GM12878 (cell line): Measurements from ENCODE around the gene UBAP1. TPM values are rescaled to one million over a fixed set of nuclear protein-coding genes. Genes with fewer than 3 reads are reported as not detected.

Experiments used
- ATAC-seq: fragments of 200-7000 bp; cut with Tn5 transposase; 3 replicates; pipeline ENCODE4 v1.9.1; 2020; ENCODE audit warnings: mild to moderate bottlenecking, moderate library complexity
- BruUV-seq: library from RNA; stranded (reverse); fragments of 400-500 nt; replicated peaks from 2 replicates; lab custom pipeline; 2021; lab: Mats Ljungman, UMichigan
- CTCF ChIA-PET: fragments of 300-600 bp; sonication (Branson Sonifier 250); formaldehyde crosslinking; extraction: SDS; loops from one replicate; lab custom pipeline; 2021; ENCODE audit warnings: inconsistent platforms; lab: Yijun Ruan, JAX
- POLR2A ChIA-PET: fragments of 350-600 bp; formaldehyde crosslinking; extraction: SDS; loops from one replicate; lab custom pipeline; 2021; ENCODE audit warnings: inconsistent platforms; lab: Charles Lee
- RAD21 ChIA-PET: fragments of 300-600 bp; sonication (Branson Sonifier 250); formaldehyde crosslinking; loops from one replicate; lab custom pipeline; 2023; ENCODE audit warnings: antibody characterized with exemption; ENCODE audit not compliant: unreplicated experiment; lab: Charles Lee
- SMC1A ChIA-PET: fragments of 300-600 bp; sonication (Branson Sonifier 250); formaldehyde crosslinking; loops from one replicate; lab custom pipeline; 2023; ENCODE audit not compliant: unreplicated experiment, uncharacterized antibody; lab: Charles Lee
- DNase-seq: peaks from one replicate; pipeline ENCODE4 v3.0.0-alpha.2; 2011; ENCODE audit warnings: low read depth, low spot score
- FAIRE-seq: peaks from 3 replicates; lab custom pipeline; 2011; peaks lifted over from hg19 to GRCh38; lab: Jason Lieb, UNC
- H2AFZ ChIP-seq: 2 replicates; pipeline ENCODE4 v1.6.0; 2011; ENCODE audit warnings: low read depth, low read length, control low read depth; ENCODE audit not compliant: control insufficient read depth
- H3K27ac ChIP-seq: 2 replicates; pipeline ENCODE4 v1.5.1; 2011; ENCODE audit warnings: control low read depth; ENCODE audit not compliant: control insufficient read depth, insufficient read depth
- H3K27me3 ChIP-seq, 2 experiments: replicated peaks in 1 of 2; 2 replicates each; pipeline versions ENCODE4 v1.6.0 to v1.6.1; 2011; ENCODE audit warnings: low read length in 1 of 2; ENCODE audit not compliant: control insufficient read depth in 2 of 2, insufficient read depth in 2 of 2
- H3K36me3 ChIP-seq, 2 experiments: 2 replicates each; pipeline ENCODE4 v1.5.1; 2011; ENCODE audit warnings: low read length in 1 of 2; ENCODE audit not compliant: control insufficient read depth in 2 of 2, insufficient read depth in 2 of 2
- H3K4me1 ChIP-seq: 2 replicates; pipeline ENCODE4 v1.6.1; 2011; ENCODE audit warnings: mild to moderate bottlenecking, low read length, moderate library complexity, mixed read lengths; ENCODE audit not compliant: control insufficient read depth, insufficient read depth
- H3K4me2 ChIP-seq: 2 replicates; pipeline ENCODE4 v1.6.0; 2011; ENCODE audit warnings: control low read depth; ENCODE audit not compliant: control insufficient read depth, insufficient read depth
- H3K4me3 ChIP-seq: fragments of 200-600 bp; sonication (generic); 2 replicates; pipeline ENCODE4 v1.5.1; 2016
- H3K79me2 ChIP-seq: 2 replicates; pipeline ENCODE4 v1.6.0; 2011; ENCODE audit warnings: low read length; ENCODE audit not compliant: control insufficient read depth, insufficient read depth
- H3K9ac ChIP-seq: 2 replicates; pipeline ENCODE4 v1.8.0; 2011; ENCODE audit warnings: low read length, control low read depth, mixed read lengths; ENCODE audit not compliant: control insufficient read depth, insufficient read depth
- H3K9me3 ChIP-seq: replicated peaks from 3 replicates; pipeline ENCODE4 v1.5.1; 2011; ENCODE audit warnings: mild to moderate bottlenecking, low read length; ENCODE audit not compliant: control insufficient read depth, insufficient read depth
- H4K20me1 ChIP-seq: 2 replicates; pipeline ENCODE4 v1.6.0; 2011; ENCODE audit not compliant: control insufficient read depth, insufficient read depth
- DPF2 ChIP-seq: fragments of 450-650 bp; IDR thresholded peaks from 2 replicates; pipeline ENCODE4 v1.6.1; 2017; ENCODE audit warnings: mild to moderate bottlenecking
- EP300 ChIP-seq, 2 experiments: fragments of 150-350 bp in 1 of 2; IDR thresholded peaks; 2 replicates each; pipeline ENCODE4 v1.6.1; 2011 to 2012; ENCODE audit warnings: low read depth in 2 of 2, low read length in 2 of 2, borderline replicate concordance in 1 of 2, improper control_type of control experiment in 1 of 2, inconsistent platforms in 1 of 2; ENCODE audit not compliant: control insufficient read depth in 1 of 2
- GABPA ChIP-seq: IDR thresholded peaks from 2 replicates; pipeline ENCODE4 v1.6.1; 2014; ENCODE audit warnings: antibody characterized with exemption, low read depth, mild to moderate bottlenecking, inconsistent platforms
- MYC ChIP-seq: IDR thresholded peaks from 2 replicates; pipeline ENCODE4 v1.6.1; 2011; ENCODE audit warnings: mild to moderate bottlenecking, low read length, moderate library complexity, inconsistent platforms; ENCODE audit not compliant: insufficient read depth, insufficient replicate concordance, insufficient read length, severe bottlenecking
- NFYB ChIP-seq: IDR thresholded peaks from 2 replicates; pipeline ENCODE4 v1.6.1; 2011; ENCODE audit warnings: low read depth, mild to moderate bottlenecking, low read length, improper control_type of control experiment, moderate library complexity; ENCODE audit not compliant: insufficient read depth
- RB1 ChIP-seq: fragments of 450-650 bp; formaldehyde crosslinking; IDR thresholded peaks from 2 replicates; pipeline ENCODE4 v1.6.1; 2017; ENCODE audit warnings: mild to moderate bottlenecking, borderline replicate concordance
- SIX5 ChIP-seq: IDR thresholded peaks from 2 replicates; pipeline ENCODE4 v1.6.1; 2011; ENCODE audit warnings: mild to moderate bottlenecking, low read depth, low read length, moderate library complexity; ENCODE audit not compliant: severe bottlenecking
- SRF ChIP-seq, 2 experiments: IDR thresholded peaks; 2 replicates each; pipeline ENCODE4 v1.6.1; 2011; ENCODE audit warnings: low read depth in 2 of 2, low read length in 2 of 2, mild to moderate bottlenecking in 1 of 2, moderate library complexity in 1 of 2
- STAT1 ChIP-seq: fragments of 450-650 bp; conservative IDR thresholded peaks from 2 replicates; pipeline ENCODE4 v1.6.1; 2014; ENCODE audit warnings: antibody characterized with exemption, mild to moderate bottlenecking
- SUZ12 ChIP-seq: fragments of 200-600 bp; sonication (generic); IDR thresholded peaks from one replicate; pipeline ENCODE4 v1.6.1; 2018; ENCODE audit warnings: antibody characterized with exemption, mild to moderate bottlenecking; ENCODE audit not compliant: unreplicated experiment
- TCF7 ChIP-seq: IDR thresholded peaks from 2 replicates; pipeline ENCODE4 v1.6.1; 2014; ENCODE audit warnings: antibody characterized with exemption, borderline replicate concordance
- ZNF207 ChIP-seq: fragments of 450-650 bp; IDR thresholded peaks from 2 replicates; pipeline ENCODE4 v1.6.1; 2014; ENCODE audit warnings: antibody characterized with exemption, mild to moderate bottlenecking, borderline replicate concordance
- ZZZ3 ChIP-seq: IDR thresholded peaks from 2 replicates; pipeline ENCODE4 v1.6.1; 2011; ENCODE audit warnings: low read depth; ENCODE audit not compliant: control insufficient read depth, insufficient read length
- WGBS: methylation state at CpG from one replicate; pipeline ENCODE4 v1.1.6; 2016; ENCODE audit warnings: low lambda C conversion rate; ENCODE audit not compliant: insufficient replicate concordance, insufficient coverage; ENCODE audit errors: missing lambda C conversion rate; 5-methylcytosine and 5-hydroxymethylcytosine counted together
- in situ Hi-C: fragments of 300-500 bp; cut with MboI; formaldehyde crosslinking; loops from 9 replicates; pipeline ENCODE4 v1.14.3; 2018; ENCODE audit warnings: mixed read lengths
- intact Hi-C: fragments of 100-400 bp; cut with micrococcal nuclease; formaldehyde crosslinking; loops from one replicate; pipeline ENCODE4 v1.14.2; 2022; ENCODE audit not compliant: unreplicated experiment
- polyA plus RNA-seq, 11 experiments: library from polyadenylated mRNA; depleted of rRNA in 4 of 11; unstranded in 6 of 11; stranded (reverse) in 5 of 11; fragments of >200 nt; fragmentation: Nextera tagmentation in 4 of 11; fragmentation: Illumina TruSeq in 1 of 11; extraction: Ambion mirVana in 4 of 11; extraction: Trizol in 1 of 11; gene quantifications; 1 replicate in 1 of 11; 2 replicates in 10 of 11; pipeline versions ENCODE4 v1.2.1 to v1.2.3, GENCODE V29; 2011 to 2016; ENCODE audit warnings: inconsistent platforms in 2 of 11, missing spikeins in 2 of 11, low read depth in 1 of 11
- total RNA-seq, 4 experiments: library from RNA; depleted of rRNA in 3 of 4; stranded (reverse); fragments of >200 nt in 3 of 4; fragmentation: Illumina TruSeq in 1 of 4; extraction: Trizol in 1 of 4; gene quantifications; 2 replicates each; pipeline versions ENCODE4 v1.2.1 to v1.2.3, GENCODE V29; 2013 to 2021
- TF ChIP-seq, protein P1 (sequence below): fragments of 450-650 bp; IDR thresholded peaks from 2 replicates; pipeline ENCODE4 v1.6.1; 2017; ENCODE audit warnings: mild to moderate bottlenecking, moderate library complexity
- TF ChIP-seq, protein P2 (sequence below): IDR thresholded peaks from 2 replicates; pipeline ENCODE4 v1.6.1; 2012; ENCODE audit warnings: low read length, inconsistent platforms

Gene UBAP1
- total and polyA plus RNA-seq, 10 of the 15 experiments (the other 5 are each of a cell fraction or from before 2014, with no cell fraction given): 2.1 to 47.9 (median 27.2) TPM

DNA sequence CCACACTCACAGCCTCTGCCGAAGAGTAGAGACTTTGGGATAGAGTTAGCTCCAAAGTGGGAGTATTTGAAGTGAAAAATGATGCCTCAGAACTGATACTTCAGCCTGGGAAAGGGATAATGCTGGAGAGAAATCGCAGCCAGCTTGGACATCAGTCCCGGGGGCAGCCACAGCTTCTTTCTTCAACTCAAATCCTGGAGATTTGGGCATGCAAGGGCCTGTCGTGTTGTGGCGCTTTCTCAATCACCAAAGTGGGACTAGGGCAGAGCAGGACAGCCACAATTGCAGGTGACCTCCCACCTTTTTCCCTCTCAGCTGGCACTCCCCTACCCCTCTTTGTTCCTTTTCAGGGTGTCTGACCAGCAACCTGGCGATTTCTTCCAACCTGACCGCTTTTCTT is 70.4 kb downstream of the UBAP1 start (continued):
- TF ChIP-seq, protein P1, sequence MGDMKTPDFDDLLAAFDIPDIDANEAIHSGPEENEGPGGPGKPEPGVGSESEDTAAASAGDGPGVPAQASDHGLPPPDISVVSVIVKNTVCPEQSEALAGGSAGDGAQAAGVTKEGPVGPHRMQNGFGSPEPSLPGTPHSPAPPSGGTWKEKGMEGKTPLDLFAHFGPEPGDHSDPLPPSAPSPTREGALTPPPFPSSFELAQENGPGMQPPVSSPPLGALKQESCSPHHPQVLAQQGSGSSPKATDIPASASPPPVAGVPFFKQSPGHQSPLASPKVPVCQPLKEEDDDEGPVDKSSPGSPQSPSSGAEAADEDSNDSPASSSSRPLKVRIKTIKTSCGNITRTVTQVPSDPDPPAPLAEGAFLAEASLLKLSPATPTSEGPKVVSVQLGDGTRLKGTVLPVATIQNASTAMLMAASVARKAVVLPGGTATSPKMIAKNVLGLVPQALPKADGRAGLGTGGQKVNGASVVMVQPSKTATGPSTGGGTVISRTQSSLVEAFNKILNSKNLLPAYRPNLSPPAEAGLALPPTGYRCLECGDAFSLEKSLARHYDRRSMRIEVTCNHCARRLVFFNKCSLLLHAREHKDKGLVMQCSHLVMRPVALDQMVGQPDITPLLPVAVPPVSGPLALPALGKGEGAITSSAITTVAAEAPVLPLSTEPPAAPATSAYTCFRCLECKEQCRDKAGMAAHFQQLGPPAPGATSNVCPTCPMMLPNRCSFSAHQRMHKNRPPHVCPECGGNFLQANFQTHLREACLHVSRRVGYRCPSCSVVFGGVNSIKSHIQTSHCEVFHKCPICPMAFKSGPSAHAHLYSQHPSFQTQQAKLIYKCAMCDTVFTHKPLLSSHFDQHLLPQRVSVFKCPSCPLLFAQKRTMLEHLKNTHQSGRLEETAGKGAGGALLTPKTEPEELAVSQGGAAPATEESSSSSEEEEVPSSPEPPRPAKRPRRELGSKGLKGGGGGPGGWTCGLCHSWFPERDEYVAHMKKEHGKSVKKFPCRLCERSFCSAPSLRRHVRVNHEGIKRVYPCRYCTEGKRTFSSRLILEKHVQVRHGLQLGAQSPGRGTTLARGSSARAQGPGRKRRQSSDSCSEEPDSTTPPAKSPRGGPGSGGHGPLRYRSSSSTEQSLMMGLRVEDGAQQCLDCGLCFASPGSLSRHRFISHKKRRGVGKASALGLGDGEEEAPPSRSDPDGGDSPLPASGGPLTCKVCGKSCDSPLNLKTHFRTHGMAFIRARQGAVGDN: no peak
- no peak for TF ChIP-seq SIX5

DNA sequence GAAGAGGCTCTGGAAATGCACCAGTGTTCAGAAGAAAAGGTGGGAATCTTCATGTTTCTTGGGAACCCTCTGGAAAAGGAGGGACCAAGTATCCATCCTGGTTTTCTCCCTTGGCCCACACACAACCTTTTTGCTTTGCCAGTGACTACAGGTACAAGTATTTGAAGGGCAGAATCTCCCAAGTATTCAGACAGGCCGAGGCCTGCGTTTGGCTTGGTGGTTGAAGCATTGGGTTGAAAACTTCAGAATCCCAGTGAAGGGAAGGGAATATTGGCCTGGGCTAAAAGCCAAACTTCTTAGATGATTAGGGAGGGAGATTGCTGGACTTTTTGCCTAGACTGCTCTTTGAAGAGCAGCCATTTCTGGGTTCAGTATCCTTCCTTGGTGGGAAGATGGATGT is 71.9 kb downstream of the UBAP1 start:
- Histone ChIP-seq H3K27me3 (no peaks in the 10 kb centered on the region), H3K9me3 (no peaks in the 10 kb centered on the region), H3K27ac (no peak overlapping the region), H3K36me3 (peaks cover 24 to 37% of the 10 kb centered on the region in 2 experiments), H3K4me2 (no peak overlapping the region), H3K4me3 (no peak overlapping the region), H3K79me2 (no peaks in the 10 kb centered on the region), H2AFZ (no peak overlapping the region), H3K4me1 (no peaks in the 10 kb centered on the region), H3K9ac (no peak overlapping the region), H4K20me1 (no peaks in the 10 kb centered on the region)
- 98% methylated on average over 2 of the region's 2 CpGs for WGBS
- FAIRE-seq (no peak), DNase-seq (no peak), ATAC-seq (no peak)
- TF ChIP-seq ZZZ3 (no peak), GABPA (no peak), SUZ12 (no peak), SRF (IDR thresholded peaks at IDR 0.05; ENCODE audit: low read depth in 2 of 2, low read length in 2 of 2) (no peak), TCF7 (no peak), EP300 (IDR thresholded peaks at IDR 0.05; ENCODE audit: borderline replicate concordance in 1 of 2, control insufficient read depth in 1 of 2, low read depth in 2 of 2, low read length in 2 of 2) (no peak), MYC (no peak), NFYB (no peak), RB1 (no peak), STAT1 (no peak), DPF2 (no peak), ZNF207 (no peak)
- TF ChIP-seq, protein P2, sequence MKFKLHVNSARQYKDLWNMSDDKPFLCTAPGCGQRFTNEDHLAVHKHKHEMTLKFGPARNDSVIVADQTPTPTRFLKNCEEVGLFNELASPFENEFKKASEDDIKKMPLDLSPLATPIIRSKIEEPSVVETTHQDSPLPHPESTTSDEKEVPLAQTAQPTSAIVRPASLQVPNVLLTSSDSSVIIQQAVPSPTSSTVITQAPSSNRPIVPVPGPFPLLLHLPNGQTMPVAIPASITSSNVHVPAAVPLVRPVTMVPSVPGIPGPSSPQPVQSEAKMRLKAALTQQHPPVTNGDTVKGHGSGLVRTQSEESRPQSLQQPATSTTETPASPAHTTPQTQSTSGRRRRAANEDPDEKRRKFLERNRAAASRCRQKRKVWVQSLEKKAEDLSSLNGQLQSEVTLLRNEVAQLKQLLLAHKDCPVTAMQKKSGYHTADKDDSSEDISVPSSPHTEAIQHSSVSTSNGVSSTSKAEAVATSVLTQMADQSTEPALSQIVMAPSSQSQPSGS: no peak
- POLR2A ChIA-PET: no interaction called here
- no TSS peak for BruUV-seq
- RAD21 ChIA-PET: interaction anchor here (1.0 kb wide), 1 partner anchor 128 kb away, joined by 3 read pairs; no protein-coding TSS in a partner anchor
- SMC1A ChIA-PET: no interaction called here
- in situ Hi-C loops (no loop called here), intact Hi-C loops (loop anchor here (5.0 kb wide), 2 partner anchors 123 to 127 kb away; partner anchors contain the start of genes DCAF12 and MYORG)
- CTCF ChIA-PET: interaction anchor here (0.7 to 1.9 kb wide), 5 partner anchors 71 to 627 kb away, joined by 3 to 6 read pairs (median 3); partner anchors contain the start of gene UBAP1
